Panc1 (cell line): Measurements from ENCODE around the gene DENND4C.

Source experiments
- POLR2AphosphoS5 ChIP-seq: IDR thresholded peaks from 2 replicates; pipeline ENCODE4 v1.6.1; 2012; ENCODE audit warnings: mild to moderate bottlenecking, low read depth, low read length, moderate library complexity
- SIN3A ChIP-seq: IDR thresholded peaks from 2 replicates; pipeline ENCODE4 v1.6.1; 2012; ENCODE audit warnings: low read depth, mild to moderate bottlenecking, low read length, moderate library complexity, borderline replicate concordance; ENCODE audit not compliant: insufficient read depth
- TCF7L2 ChIP-seq: IDR thresholded peaks from 2 replicates; pipeline ENCODE4 v1.6.1; 2011; ENCODE audit warnings: mild to moderate bottlenecking, low read depth, low read length, inconsistent platforms
- TF ChIP-seq, protein P1 (sequence below): fragments of 450-650 bp; IDR thresholded peaks from 2 replicates; pipeline ENCODE4 v1.5.1; 2017; ENCODE audit warnings: mild to moderate bottlenecking
- TF ChIP-seq, protein P2 (sequence below), 2 experiments: IDR thresholded peaks; 2 replicates each; pipeline ENCODE4 v1.6.1; 2011 to 2012; ENCODE audit warnings: low read depth in 2 of 2, control low read depth in 1 of 2, low read length in 1 of 2, mild to moderate bottlenecking in 1 of 2, moderate library complexity in 1 of 2; ENCODE audit not compliant: insufficient read depth in 1 of 2

DNA sequence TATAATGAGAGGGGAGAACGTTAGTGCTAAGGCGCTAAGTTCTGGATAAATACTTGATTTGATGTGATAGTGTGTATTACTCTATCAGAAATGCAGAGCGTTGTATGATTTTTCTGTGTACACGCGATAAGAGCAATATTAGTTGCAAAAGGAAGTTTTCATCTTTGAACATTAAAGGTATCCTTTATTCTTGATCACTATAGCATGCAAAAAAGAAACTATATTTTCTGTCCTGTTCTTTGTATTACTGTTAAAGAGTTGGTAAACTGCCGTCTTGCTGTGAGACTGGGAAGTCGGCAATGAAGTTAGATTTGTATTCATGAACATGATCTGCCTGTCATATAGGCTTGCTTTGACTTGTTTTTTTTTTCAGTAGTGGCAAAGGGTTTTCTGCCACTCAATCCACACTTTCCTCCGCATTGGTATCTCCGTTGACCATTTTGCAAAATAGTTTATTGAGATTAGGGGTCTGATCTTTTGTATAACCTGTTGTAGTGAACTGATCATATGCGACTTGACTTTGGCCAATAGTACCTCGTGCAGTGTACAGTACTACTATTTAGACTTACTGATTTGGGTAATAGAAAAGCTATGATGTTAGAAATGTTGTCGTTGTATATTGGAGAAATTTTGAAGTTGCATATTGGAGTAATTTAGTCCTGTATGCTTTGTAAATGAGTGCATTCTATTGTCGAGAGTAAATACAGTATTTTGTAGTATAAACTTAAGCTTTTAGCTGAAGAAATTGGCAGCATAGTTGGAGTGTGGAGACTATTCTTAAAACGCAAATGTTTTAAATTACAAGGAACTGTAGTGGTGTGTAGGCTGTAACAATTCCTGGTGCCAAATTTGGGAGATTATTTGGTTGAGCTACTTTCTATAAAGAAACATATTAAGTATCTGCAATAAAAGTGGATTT, 1.7 kb downstream of the DENND4C start:
- TF ChIP-seq, protein P1, sequence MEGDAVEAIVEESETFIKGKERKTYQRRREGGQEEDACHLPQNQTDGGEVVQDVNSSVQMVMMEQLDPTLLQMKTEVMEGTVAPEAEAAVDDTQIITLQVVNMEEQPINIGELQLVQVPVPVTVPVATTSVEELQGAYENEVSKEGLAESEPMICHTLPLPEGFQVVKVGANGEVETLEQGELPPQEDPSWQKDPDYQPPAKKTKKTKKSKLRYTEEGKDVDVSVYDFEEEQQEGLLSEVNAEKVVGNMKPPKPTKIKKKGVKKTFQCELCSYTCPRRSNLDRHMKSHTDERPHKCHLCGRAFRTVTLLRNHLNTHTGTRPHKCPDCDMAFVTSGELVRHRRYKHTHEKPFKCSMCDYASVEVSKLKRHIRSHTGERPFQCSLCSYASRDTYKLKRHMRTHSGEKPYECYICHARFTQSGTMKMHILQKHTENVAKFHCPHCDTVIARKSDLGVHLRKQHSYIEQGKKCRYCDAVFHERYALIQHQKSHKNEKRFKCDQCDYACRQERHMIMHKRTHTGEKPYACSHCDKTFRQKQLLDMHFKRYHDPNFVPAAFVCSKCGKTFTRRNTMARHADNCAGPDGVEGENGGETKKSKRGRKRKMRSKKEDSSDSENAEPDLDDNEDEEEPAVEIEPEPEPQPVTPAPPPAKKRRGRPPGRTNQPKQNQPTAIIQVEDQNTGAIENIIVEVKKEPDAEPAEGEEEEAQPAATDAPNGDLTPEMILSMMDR = no peak
- no peak for TF ChIP-seq POLR2AphosphoS5
- TF ChIP-seq TCF7L2 = no peak
- TF ChIP-seq, protein P2, sequence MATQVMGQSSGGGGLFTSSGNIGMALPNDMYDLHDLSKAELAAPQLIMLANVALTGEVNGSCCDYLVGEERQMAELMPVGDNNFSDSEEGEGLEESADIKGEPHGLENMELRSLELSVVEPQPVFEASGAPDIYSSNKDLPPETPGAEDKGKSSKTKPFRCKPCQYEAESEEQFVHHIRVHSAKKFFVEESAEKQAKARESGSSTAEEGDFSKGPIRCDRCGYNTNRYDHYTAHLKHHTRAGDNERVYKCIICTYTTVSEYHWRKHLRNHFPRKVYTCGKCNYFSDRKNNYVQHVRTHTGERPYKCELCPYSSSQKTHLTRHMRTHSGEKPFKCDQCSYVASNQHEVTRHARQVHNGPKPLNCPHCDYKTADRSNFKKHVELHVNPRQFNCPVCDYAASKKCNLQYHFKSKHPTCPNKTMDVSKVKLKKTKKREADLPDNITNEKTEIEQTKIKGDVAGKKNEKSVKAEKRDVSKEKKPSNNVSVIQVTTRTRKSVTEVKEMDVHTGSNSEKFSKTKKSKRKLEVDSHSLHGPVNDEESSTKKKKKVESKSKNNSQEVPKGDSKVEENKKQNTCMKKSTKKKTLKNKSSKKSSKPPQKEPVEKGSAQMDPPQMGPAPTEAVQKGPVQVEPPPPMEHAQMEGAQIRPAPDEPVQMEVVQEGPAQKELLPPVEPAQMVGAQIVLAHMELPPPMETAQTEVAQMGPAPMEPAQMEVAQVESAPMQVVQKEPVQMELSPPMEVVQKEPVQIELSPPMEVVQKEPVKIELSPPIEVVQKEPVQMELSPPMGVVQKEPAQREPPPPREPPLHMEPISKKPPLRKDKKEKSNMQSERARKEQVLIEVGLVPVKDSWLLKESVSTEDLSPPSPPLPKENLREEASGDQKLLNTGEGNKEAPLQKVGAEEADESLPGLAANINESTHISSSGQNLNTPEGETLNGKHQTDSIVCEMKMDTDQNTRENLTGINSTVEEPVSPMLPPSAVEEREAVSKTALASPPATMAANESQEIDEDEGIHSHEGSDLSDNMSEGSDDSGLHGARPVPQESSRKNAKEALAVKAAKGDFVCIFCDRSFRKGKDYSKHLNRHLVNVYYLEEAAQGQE (IDR thresholded peaks at IDR 0.05; ENCODE audit: insufficient read depth in 1 of 2, low read depth in 2 of 2, low read length in 1 of 2) = no peak
- TF ChIP-seq SIN3A = no peak
